Stimulated activated CD8-positive, alpha-beta memory T cell treated with anti-CD3 and anti-CD28 coated beads, Interleukin-7, amount 100 ng/mL, for 48 hours (primary cell): ENCODE measurements around the gene MATCAP1.
A peak's percentile ranks its signal among the peaks of the same experiment; 100 is the strongest.

ENCODE experiments used
- DNase-seq, 2 donors: peaks; one replicate each; pipeline ENCODE4 v3.0.0-alpha.2; 2020; ENCODE audit warnings: low read depth in 1 of 2; ENCODE audit errors: extremely low read depth in 1 of 2

The MATCAP1 gene

GRCh38 chr16:67174706-67175231 is 9.0 kb downstream of the MATCAP1 start:
- DNase-seq: no peak

- peak in 1 of 2 donors; percentile 51 for DNase-seq
Measured at GRCh38 chr16:67173808-67174705, 9.7 kb downstream of the MATCAP1 start.

- DNase-seq: no peak
Measured at GRCh38 chr16:67173323-67173722, 10.4 kb downstream of the MATCAP1 start.

- no peak for DNase-seq
Measured at GRCh38 chr16:67170949-67171649, 12.7 kb downstream of the MATCAP1 start.

GRCh38 chr16:67170168-67170948 is 13.4 kb downstream of the MATCAP1 start, which contains the start of gene NOL3:
NOL3 (plus strand) TSS chr16:67170538.
- DNase-seq: peak in 1 of 2 donors; percentile 57

GRCh38 chr16:67169642-67170167 is 14.1 kb downstream of the MATCAP1 start:
- DNase-seq: no peak

GRCh38 chr16:67169011-67169451 is 14.7 kb downstream of the MATCAP1 start:
- DNase-seq: no peak

GRCh38 chr16:67167588-67167987 is 16.2 kb downstream of the MATCAP1 start:
- no peak for DNase-seq

GRCh38 chr16:67166598-67167168 is 17.1 kb downstream of the MATCAP1 start:
- DNase-seq: no peak

GRCh38 chr16:67166110-67166547 is 17.6 kb downstream of the MATCAP1 start:
- DNase-seq: no peak

- DNase-seq: no peak
Measured at GRCh38 chr16:67165121-67166078, 18.4 kb downstream of the MATCAP1 start.

GRCh38 chr16:67164599-67165061 is 19.1 kb downstream of the MATCAP1 start, which contains the start of gene HSF4:
HSF4 (plus strand) TSS chr16:67164745; CDS start chr16:67164812, 67 bp downstream.
- DNase-seq: no peak

GRCh38 chr16:67163999-67164558 is 19.7 kb downstream of the MATCAP1 start:
- no peak for DNase-seq

GRCh38 chr16:67163164-67163998 is 20.4 kb downstream of the MATCAP1 start:
- no peak for DNase-seq

- no peak for DNase-seq
Measured at GRCh38 chr16:67162506-67163163, 21.1 kb downstream of the MATCAP1 start.

GRCh38 chr16:67161595-67162058 is 22.1 kb downstream of the MATCAP1 start:
- DNase-seq: no peak
